GM23248 (cell line): Measurements from ENCODE around the gene TDRD3. TPM values are rescaled to one million over a fixed set of nuclear protein-coding genes. Genes with fewer than 3 reads are reported as not detected.

Source experiments
- DNase-seq: peaks from one replicate; pipeline ENCODE4 v3.0.0-alpha.2; 2015
- H2AFZ ChIP-seq: fragments of 200-600 bp; sonication (generic); 2 replicates; pipeline ENCODE4 v1.6.1; 2016; ENCODE audit warnings: antibody characterized with exemption
- H3F3A ChIP-seq: fragments of 200-600 bp; sonication (generic); 2 replicates; pipeline ENCODE4 v1.6.1; 2016; ENCODE audit warnings: mild to moderate bottlenecking, antibody characterized with exemption, mixed run types; ENCODE audit not compliant: insufficient read depth
- H3K27ac ChIP-seq: fragments of 200-600 bp; sonication (generic); 2 replicates; pipeline ENCODE4 v1.5.1; 2016; ENCODE audit warnings: mild to moderate bottlenecking
- H3K27me3 ChIP-seq: fragments of 200-600 bp; sonication (generic); replicated peaks from 2 replicates; pipeline ENCODE4 v1.6.1; 2016; ENCODE audit warnings: mild to moderate bottlenecking; ENCODE audit not compliant: insufficient read depth
- H3K36me3 ChIP-seq: fragments of 200-600 bp; sonication (generic); 2 replicates; pipeline ENCODE4 v1.6.1; 2016; ENCODE audit warnings: low read depth, mild to moderate bottlenecking
- H3K4me1 ChIP-seq: fragments of 200-600 bp; sonication (generic); 2 replicates; pipeline ENCODE4 v1.6.1; 2016; ENCODE audit warnings: mild to moderate bottlenecking; ENCODE audit not compliant: insufficient read depth
- H3K4me2 ChIP-seq: fragments of 200-600 bp; sonication (generic); one replicate; pipeline ENCODE4 v1.6.1; 2016; ENCODE audit warnings: mild to moderate bottlenecking; ENCODE audit not compliant: unreplicated experiment
- H3K4me3 ChIP-seq: fragments of 200-600 bp; sonication (generic); 2 replicates; pipeline ENCODE4 v1.5.1; 2016; ENCODE audit warnings: mild to moderate bottlenecking
- H3K79me2 ChIP-seq: fragments of 200-600 bp; sonication (generic); 2 replicates; pipeline ENCODE4 v1.6.1; 2016; ENCODE audit warnings: mild to moderate bottlenecking; ENCODE audit not compliant: insufficient read depth
- H3K9ac ChIP-seq: fragments of 200-600 bp; sonication (generic); 2 replicates; pipeline ENCODE4 v1.6.1; 2016; ENCODE audit warnings: mild to moderate bottlenecking
- H3K9me2 ChIP-seq: fragments of 200-600 bp; sonication (generic); 2 replicates; pipeline ENCODE4 v1.6.1; 2016; ENCODE audit warnings: mixed run types, mild to moderate bottlenecking, moderate library complexity; ENCODE audit not compliant: insufficient read depth
- H3K9me3 ChIP-seq: fragments of 200-600 bp; sonication (generic); one replicate; pipeline ENCODE4 v1.6.1; 2017; ENCODE audit warnings: low read depth
- H4K20me1 ChIP-seq: fragments of 200-600 bp; sonication (generic); 2 replicates; pipeline ENCODE4 v1.6.0; 2016; ENCODE audit not compliant: insufficient read depth
- EZH2 ChIP-seq: fragments of 200-600 bp; sonication (generic); IDR thresholded peaks from 2 replicates; pipeline ENCODE4 v1.6.1; 2018; ENCODE audit warnings: antibody characterized with exemption, mild to moderate bottlenecking; ENCODE audit not compliant: insufficient read depth, poor library complexity, severe bottlenecking
- EZH2phosphoT487 ChIP-seq: fragments of 200-600 bp; sonication (generic); IDR thresholded peaks from 2 replicates; pipeline ENCODE4 v1.6.1; 2018; ENCODE audit warnings: antibody characterized with exemption, moderate library complexity, mild to moderate bottlenecking, low read depth; ENCODE audit not compliant: insufficient read depth
- WGBS, 2 experiments: methylation state at CpG; one replicate each; pipeline ENCODE4 v1.1.6; 2015 to 2017; ENCODE audit warnings: low lambda C conversion rate in 2 of 2, low coverage in 1 of 2; ENCODE audit errors: missing lambda C conversion rate in 2 of 2; 5-methylcytosine and 5-hydroxymethylcytosine counted together
- in situ Hi-C: fragments of 300-500 bp; cut with MboI; formaldehyde crosslinking; loops from 2 replicates; pipeline ENCODE4 v1.15.0; 2020
- polyA plus RNA-seq: library from polyadenylated mRNA; unstranded; fragments of >200 nt; fragmentation: Nextera tagmentation; extraction: Ambion mirVana; gene quantifications from 2 replicates; pipeline ENCODE4 v1.2.1, GENCODE V29; 2016
- total RNA-seq: library from RNA; depleted of rRNA; stranded (reverse); fragments of >200 nt; shearing (Covaris generic); gene quantifications from 2 replicates; pipeline ENCODE4 v1.2.3, GENCODE V29; 2014

The TDRD3 gene
- total and polyA plus RNA-seq, 2 experiments from 2014 or later = 7.9 to 9.1 TPM

DNA sequence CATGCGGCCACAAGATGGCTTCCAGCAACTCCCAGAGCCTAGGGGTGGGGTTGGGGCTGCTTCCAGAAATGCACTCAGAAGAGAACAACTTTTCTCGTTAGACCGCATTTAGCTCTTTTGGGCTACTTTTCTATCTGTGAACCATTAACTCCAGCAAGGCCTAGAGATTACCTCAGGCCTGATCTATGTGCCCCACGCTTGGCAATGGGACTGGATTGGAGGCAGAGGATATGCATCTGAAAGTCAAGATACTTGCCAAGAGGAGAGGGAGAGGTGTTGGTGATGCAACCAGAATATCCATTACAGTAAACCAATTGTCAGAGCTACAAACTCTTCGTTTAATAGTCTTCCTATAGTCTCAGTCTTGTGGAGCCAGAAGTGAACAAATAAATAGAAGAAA is 177.7 kb downstream of the TDRD3 start:
- Histone ChIP-seq H2AFZ (no peak overlapping the region), H3K9me2 (peaks cover 2% of the 10 kb centered on the region; the same call in 1 of the 2 replicates), H3K27me3 (no peaks in the 10 kb centered on the region), H3K79me2 (no peaks in the 10 kb centered on the region), H3K4me2 (no peak overlapping the region), H4K20me1 (no peaks in the 10 kb centered on the region), H3K9ac (no peak overlapping the region), H3K4me3 (no peak overlapping the region), H3K36me3 (no peaks in the 10 kb centered on the region), H3K27ac (no peak overlapping the region), H3K9me3 (no peaks in the 10 kb centered on the region), H3F3A (peaks cover 15% of the 10 kb centered on the region; the same call in 1 of the 2 replicates), H3K4me1 (peaks cover 9% of the 10 kb centered on the region)
- 74 to 79% methylated on average over 5 of the region's 5 CpGs for WGBS, 2 experiments
- in situ Hi-C loops = no loop called here
- TF ChIP-seq EZH2phosphoT487 (no peak), EZH2 (no peak)
- no peak for DNase-seq

DNA sequence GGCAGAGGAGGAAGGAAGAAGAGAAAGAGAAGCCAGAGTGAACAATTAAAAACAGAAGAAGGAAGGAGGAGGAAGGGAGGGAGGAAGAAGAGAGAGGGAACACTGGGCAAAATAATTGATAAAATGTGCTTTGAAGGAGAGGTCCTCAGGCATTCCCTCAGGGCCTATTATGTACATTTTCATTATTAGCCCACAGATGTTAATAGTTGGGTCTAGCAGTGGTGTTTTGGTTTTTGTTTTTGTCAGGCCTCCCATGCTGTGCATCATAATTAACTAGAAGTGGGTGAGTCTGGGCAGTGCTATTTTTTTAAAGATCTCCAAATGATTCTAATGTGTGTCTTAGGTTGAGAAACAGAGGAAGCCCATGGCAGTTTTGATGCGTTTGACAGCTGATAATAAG is 178.1 kb downstream of the TDRD3 start:
- H3K4me2 ChIP-seq = no peak overlapping the region
- H3K27me3 ChIP-seq = no peaks in the 10 kb centered on the region
- no peak overlapping the region for H3K27ac ChIP-seq
- H3K9me2 ChIP-seq = no peaks in the 10 kb centered on the region
- H3K9ac ChIP-seq = no peak overlapping the region
- no peak for DNase-seq
- no peaks in the 10 kb centered on the region for H3K79me2 ChIP-seq
- H3K4me1 ChIP-seq = peaks cover 9% of the 10 kb centered on the region
- H3K9me3 ChIP-seq = no peaks in the 10 kb centered on the region
- H3F3A ChIP-seq = peaks cover 15% of the 10 kb centered on the region; the same call in 1 of the 2 replicates
- no peak for TF ChIP-seq EZH2phosphoT487
- no peak for TF ChIP-seq EZH2
- no peaks in the 10 kb centered on the region for H4K20me1 ChIP-seq
- H3K4me3 ChIP-seq = no peak overlapping the region
- 39 to 44% methylated on average over 1 of the region's 1 CpG for WGBS, 2 experiments
- no peaks in the 10 kb centered on the region for H3K36me3 ChIP-seq
- H2AFZ ChIP-seq = no peak overlapping the region
- in situ Hi-C loops = no loop called here

DNA sequence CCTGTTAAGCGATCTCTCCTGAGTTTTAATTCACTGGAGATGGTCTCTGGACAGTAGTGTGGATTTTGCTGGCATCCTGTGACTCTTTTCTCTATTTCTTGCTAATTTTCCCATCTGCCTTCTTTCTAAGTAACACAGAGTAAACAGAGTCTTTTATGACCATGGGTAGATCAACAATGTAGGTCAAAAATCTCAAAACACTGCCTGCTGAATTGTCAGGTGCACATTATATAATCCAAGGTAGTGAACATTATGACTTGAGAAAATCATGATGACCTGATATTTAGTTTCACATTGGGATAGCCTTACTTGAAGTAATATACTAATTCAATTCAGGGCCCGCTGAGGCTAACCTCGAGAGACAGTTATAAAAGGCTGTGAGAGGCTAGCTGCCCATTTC is 180.7 kb downstream of the TDRD3 start:
- DNase-seq = no peak
- Histone ChIP-seq H3K27me3 (no peaks in the 10 kb centered on the region), H3K4me2 (no peak overlapping the region), H3K36me3 (no peaks in the 10 kb centered on the region), H3K4me1 (peaks cover 5% of the 10 kb centered on the region), H3K9ac (no peak overlapping the region), H3K9me2 (no peaks in the 10 kb centered on the region), H3K79me2 (no peaks in the 10 kb centered on the region), H2AFZ (no peak overlapping the region), H3F3A (peaks cover 5% of the 10 kb centered on the region), H3K4me3 (no peak overlapping the region), H3K27ac (no peak overlapping the region), H3K9me3 (no peaks in the 10 kb centered on the region), H4K20me1 (no peaks in the 10 kb centered on the region)
- WGBS, 2 experiments = 95 to 97% methylated on average over 3 of the region's 3 CpGs
- TF ChIP-seq EZH2phosphoT487 (no peak), EZH2 (no peak)
- in situ Hi-C loops = no loop called here

DNA sequence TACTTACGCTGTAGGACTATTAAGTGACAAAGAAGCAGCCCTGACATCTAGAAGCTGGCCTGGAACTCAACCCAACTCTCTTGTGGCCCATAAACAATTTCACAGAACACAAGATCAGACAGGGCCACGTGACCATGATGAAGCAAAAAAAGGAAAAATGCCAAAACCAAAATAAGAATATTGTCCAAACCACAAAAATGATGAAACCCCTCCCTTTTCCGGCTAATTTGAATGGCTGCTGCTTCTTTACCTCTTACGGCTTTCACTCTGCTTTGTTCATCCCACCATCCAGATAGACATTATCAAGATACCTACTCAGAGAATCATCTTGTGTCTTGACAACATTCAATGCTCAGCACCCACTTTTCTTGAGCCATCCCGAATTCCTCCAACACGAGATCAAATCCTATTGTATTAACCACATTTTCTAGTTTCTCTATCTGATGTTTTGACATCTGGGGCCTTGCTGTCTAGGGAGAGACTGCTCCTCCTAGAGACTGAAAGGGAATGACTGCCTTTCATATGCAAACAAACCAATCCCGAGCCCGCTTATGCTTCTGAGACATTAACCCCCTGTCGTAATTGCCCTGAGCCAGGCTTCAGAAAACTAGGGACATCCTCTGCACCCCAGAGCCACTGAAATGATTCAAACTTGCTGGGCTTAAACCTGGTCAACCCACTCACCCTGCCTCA is 186.3 kb downstream of the TDRD3 start:
- H3K9me3 ChIP-seq = no peaks in the 10 kb centered on the region
- peak overlapping the region; percentile 76 for H2AFZ ChIP-seq
- no peaks in the 10 kb centered on the region for H3K79me2 ChIP-seq
- 2 to 4% methylated on average over 9 of the region's 9 CpGs for WGBS, 2 experiments
- peaks cover 22% of the 10 kb centered on the region for H3K4me1 ChIP-seq
- no peaks in the 10 kb centered on the region for H4K20me1 ChIP-seq
- H3K27me3 ChIP-seq = no peaks in the 10 kb centered on the region; the same call in 1 of the 2 replicates
- H3K36me3 ChIP-seq = no peaks in the 10 kb centered on the region
- in situ Hi-C loops = no loop called here
- H3K4me2 ChIP-seq = peak overlapping the region; percentile 72
- H3K4me3 ChIP-seq = peak overlapping the region; percentile 65
- H3F3A ChIP-seq = peaks cover 29% of the 10 kb centered on the region
- no peak for TF ChIP-seq EZH2
- TF ChIP-seq EZH2phosphoT487 = no peak
- no peaks in the 10 kb centered on the region for H3K9me2 ChIP-seq
- DNase-seq = peak; percentile 89
- peak overlapping the region; percentile 84 for H3K27ac ChIP-seq
- peak overlapping the region; percentile 67 for H3K9ac ChIP-seq
